Measurements from ENCODE around the gene PLPP3.

- no peak for TF ChIP-seq SIN3A (IDR thresholded peaks at IDR 0.05; ENCODE audit: borderline replicate concordance, insufficient read depth, low read length)
- no peak for TF ChIP-seq REST (IDR thresholded peaks at IDR 0.05; ENCODE audit: insufficient read depth in 1 of 2, low read depth in 2 of 2, low read length in 2 of 2)
- no peak for TF ChIP-seq TAF1 (IDR thresholded peaks at IDR 0.05; ENCODE audit: borderline replicate concordance, insufficient read depth, low read length)
These were observed 23.9 kb downstream of the PLPP3 start for GRCh38 chr1:56555448-56555847.

All from PFSK-1 (cell line).